Activated naive CD8-positive, alpha-beta T cell treated with anti-CD3 and anti-CD28 coated beads, Interleukin-2, amount 10 ng/mL, durations not matched to agents 7 days and 5 days (primary cell): Measurements from ENCODE around the gene PRSS12. TPM values are rescaled to one million over a fixed set of nuclear protein-coding genes. Genes with fewer than 3 reads are reported as not detected.

Source experiments
- ATAC-seq: fragments of 150-1000 bp; cut with Tn5 transposase; one replicate; pipeline ENCODE4 v1.10.0; 2021; ENCODE audit warnings: low read depth, moderate library complexity
- POLR2A ChIA-PET: fragments of 350-600 bp; sonication (Branson Sonifier 250); formaldehyde crosslinking; loops from one replicate; lab custom pipeline; 2021; ENCODE audit warnings: antibody characterized with exemption; lab: Charles Lee
- DNase-seq: peaks from one replicate; pipeline ENCODE4 v3.0.0; 2021
- H3K27ac Mint-ChIP-seq: one replicate; pipeline ENCODE4 v1.8.0; 2022; ENCODE audit warnings: mild to moderate bottlenecking, mixed read lengths
- H3K27me3 Mint-ChIP-seq: one replicate; pipeline ENCODE4 v1.8.0; 2022; ENCODE audit warnings: mild to moderate bottlenecking, moderate library complexity, mixed read lengths
- H3K36me3 Mint-ChIP-seq: one replicate; pipeline ENCODE4 v1.8.0; 2021; ENCODE audit warnings: mild to moderate bottlenecking, mixed read lengths
- H3K4me1 Mint-ChIP-seq: one replicate; pipeline ENCODE4 v1.8.0; 2021; ENCODE audit warnings: mixed read lengths
- H3K4me3 Mint-ChIP-seq: one replicate; pipeline ENCODE4 v1.8.0; 2022; ENCODE audit warnings: mild to moderate bottlenecking, moderate library complexity, mixed read lengths
- H3K9me3 Mint-ChIP-seq: one replicate; pipeline ENCODE4 v1.8.0; 2021; ENCODE audit warnings: mixed read lengths
- total RNA-seq, 2 experiments: library from RNA; stranded (reverse); gene quantifications; one replicate each; pipeline ENCODE4 v1.2.3, GENCODE V29; 2021

PRSS12 gene
- total RNA-seq, 2 experiments from 2014 or later, result not detected

DNA sequence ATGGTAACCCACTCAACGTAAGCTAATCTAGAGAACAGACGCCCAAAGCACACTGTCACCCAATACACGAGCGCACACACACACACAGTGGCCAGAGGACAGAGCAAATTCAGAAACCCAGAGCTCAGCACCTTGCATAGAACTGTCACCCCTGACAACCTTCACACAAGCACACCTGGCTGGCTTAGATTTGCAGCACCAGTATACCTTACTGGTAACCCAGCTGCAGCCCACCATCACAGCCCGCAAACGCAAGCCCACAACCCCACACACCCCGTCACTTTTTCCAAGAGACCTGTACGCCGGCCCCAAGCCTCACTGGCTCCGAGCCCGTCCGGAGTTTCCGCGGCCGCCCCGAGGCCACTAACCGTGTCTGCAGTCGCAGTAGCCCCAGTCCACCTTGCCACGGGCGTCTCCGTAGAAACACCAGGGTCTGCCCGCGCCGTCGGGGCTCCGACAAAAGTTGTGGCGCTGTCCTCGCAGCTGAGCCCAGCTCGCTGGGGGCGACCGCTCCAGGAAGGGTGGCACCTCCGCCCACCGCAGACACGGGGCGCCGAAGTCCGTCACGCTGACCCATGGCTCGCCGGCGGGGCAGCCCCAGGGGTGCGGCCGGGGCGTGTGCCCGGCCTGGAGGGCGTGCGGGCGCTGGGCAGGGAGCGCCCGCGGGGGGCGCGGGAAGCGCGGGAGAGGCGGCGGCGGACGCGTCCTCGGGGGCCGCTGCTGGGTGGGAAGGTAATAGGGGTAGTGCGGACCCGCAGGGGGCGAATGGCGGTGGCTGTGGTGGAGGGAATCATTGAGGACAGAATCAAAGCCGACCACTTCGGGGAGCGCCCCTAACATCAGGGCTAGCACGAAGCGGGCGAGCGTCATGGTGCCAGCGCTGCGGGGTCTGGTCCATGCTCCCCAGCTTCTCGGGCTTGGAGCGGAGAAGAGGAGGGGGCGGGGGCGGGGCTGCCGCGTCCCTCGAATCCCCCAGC, 664 bp downstream of the PRSS12 start:
- ATAC-seq, result peak; percentile 14
- H3K27ac Mint-ChIP-seq, result no peak overlapping the region

DNA sequence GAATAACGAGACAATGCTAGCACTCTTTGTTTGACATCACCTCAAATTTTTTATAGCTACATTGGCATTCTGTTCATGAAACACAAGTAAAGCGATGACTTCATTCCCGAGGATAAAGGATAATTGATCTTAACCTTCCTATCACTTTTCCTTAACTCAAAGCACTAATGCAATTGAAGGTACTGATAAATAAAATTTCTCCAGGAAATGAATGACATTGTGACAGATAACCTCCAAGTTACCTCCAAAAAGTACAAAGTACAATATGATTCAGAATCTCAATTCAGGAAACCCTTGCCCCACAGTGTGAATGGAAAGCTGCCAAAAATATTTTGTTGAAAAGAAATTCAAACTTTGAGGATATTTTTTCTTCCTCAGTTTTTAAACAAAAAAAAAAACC, 1.8 kb downstream of the PRSS12 start:
- Mint-ChIP-seq H3K27ac (no peak overlapping the region), H3K36me3 (peaks cover 1% of the 10 kb centered on the region), H3K4me1 (peaks cover 9% of the 10 kb centered on the region), H3K27me3 (peaks cover 69% of the 10 kb centered on the region), H3K9me3 (no peaks in the 10 kb centered on the region), H3K4me3 (no peak overlapping the region)
- POLR2A ChIA-PET, result no interaction called here
- DNase-seq (no peak), ATAC-seq (no peak)

More for the DNA sequence above, 664 bp downstream of the PRSS12 start:
- DNase-seq, result peak; percentile 30
- Mint-ChIP-seq H3K27me3 (peaks cover 71% of the 10 kb centered on the region), H3K4me3 (peak overlapping the region; percentile 70), H3K36me3 (peaks cover 1% of the 10 kb centered on the region), H3K9me3 (no peaks in the 10 kb centered on the region), H3K4me1 (peaks cover 9% of the 10 kb centered on the region)
- POLR2A ChIA-PET, result no interaction called here

- POLR2A ChIA-PET, result no interaction called here
- ATAC-seq (no peak), DNase-seq (no peak)
- Mint-ChIP-seq H3K27me3 (peaks cover 54% of the 10 kb centered on the region), H3K27ac (no peak overlapping the region), H3K36me3 (no peaks in the 10 kb centered on the region), H3K9me3 (no peaks in the 10 kb centered on the region), H3K4me1 (peaks cover 9% of the 10 kb centered on the region), H3K4me3 (no peak overlapping the region)
These were observed 3.9 kb downstream of the PRSS12 start for GRCh38 chr4:118348886-118349285.

- H3K4me1 Mint-ChIP-seq, result no peaks in the 10 kb centered on the region
- H3K27me3 Mint-ChIP-seq, result peaks cover 43% of the 10 kb centered on the region
- POLR2A ChIA-PET, result no interaction called here
- H3K9me3 Mint-ChIP-seq, result no peaks in the 10 kb centered on the region
- no peak overlapping the region for H3K4me3 Mint-ChIP-seq
- no peaks in the 10 kb centered on the region for H3K36me3 Mint-ChIP-seq
- H3K27ac Mint-ChIP-seq, result no peak overlapping the region
- DNase-seq (no peak), ATAC-seq (no peak)
These were observed 6.3 kb downstream of the PRSS12 start for GRCh38 chr4:118346495-118346894.

DNA sequence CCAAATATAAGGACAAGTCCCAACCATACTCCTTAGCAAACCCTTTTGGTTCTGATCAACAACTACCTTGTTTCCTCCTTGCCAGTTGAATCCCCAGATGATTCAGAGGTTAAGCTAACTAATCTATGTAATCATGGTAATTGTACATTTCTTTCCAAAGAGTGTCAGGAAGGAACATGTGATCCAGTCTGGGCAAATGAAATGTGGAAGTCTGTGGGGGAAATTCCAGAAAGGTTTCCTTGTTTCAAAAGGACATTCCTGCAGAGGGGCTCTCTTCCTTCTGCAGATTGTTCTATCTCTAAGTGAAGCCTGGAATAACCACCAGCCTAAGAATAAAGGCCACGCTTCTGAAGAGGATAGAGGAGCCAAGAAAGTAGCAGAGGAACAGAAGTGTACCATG, 7.0 kb downstream of the PRSS12 start:
- peaks cover 36% of the 10 kb centered on the region for H3K27me3 Mint-ChIP-seq
- no peaks in the 10 kb centered on the region for H3K4me1 Mint-ChIP-seq
- DNase-seq (no peak), ATAC-seq (no peak)
- no peak overlapping the region for H3K4me3 Mint-ChIP-seq
- POLR2A ChIA-PET, result no interaction called here
- no peak overlapping the region for H3K27ac Mint-ChIP-seq
- no peaks in the 10 kb centered on the region for H3K36me3 Mint-ChIP-seq
- H3K9me3 Mint-ChIP-seq, result no peaks in the 10 kb centered on the region

DNA sequence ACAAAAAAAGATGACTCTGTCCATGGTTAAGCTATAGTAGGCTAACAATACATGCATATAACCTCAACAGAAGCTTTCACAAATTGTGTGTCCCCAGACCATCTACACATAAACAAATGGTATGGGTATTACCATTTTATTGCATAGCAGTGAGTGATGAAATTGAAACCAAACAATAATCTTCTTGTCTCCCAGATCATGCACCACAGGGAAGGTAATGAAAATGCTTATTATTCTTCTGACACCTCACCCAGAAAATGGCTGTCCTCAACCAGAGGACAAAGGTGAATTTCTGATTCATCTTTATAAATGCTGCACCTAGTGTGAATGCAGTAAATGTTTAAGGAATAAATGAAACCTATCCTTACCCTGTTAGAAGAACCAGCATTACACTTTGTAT, 8.0 kb downstream of the PRSS12 start:
- H3K4me3 Mint-ChIP-seq, result no peak overlapping the region
- H3K9me3 Mint-ChIP-seq, result no peaks in the 10 kb centered on the region
- H3K27me3 Mint-ChIP-seq, result peaks cover 29% of the 10 kb centered on the region
- H3K4me1 Mint-ChIP-seq, result no peaks in the 10 kb centered on the region
- POLR2A ChIA-PET, result no interaction called here
- DNase-seq (no peak), ATAC-seq (no peak)
- no peaks in the 10 kb centered on the region for H3K36me3 Mint-ChIP-seq
- no peak overlapping the region for H3K27ac Mint-ChIP-seq

- Mint-ChIP-seq H3K27me3 (peaks cover 19% of the 10 kb centered on the region), H3K27ac (no peak overlapping the region), H3K4me3 (no peak overlapping the region), H3K4me1 (no peaks in the 10 kb centered on the region), H3K36me3 (no peaks in the 10 kb centered on the region), H3K9me3 (no peaks in the 10 kb centered on the region)
- ATAC-seq (no peak), DNase-seq (no peak)
- POLR2A ChIA-PET, result no interaction called here
These were observed 9.3 kb downstream of the PRSS12 start for GRCh38 chr4:118343501-118343900.

DNA sequence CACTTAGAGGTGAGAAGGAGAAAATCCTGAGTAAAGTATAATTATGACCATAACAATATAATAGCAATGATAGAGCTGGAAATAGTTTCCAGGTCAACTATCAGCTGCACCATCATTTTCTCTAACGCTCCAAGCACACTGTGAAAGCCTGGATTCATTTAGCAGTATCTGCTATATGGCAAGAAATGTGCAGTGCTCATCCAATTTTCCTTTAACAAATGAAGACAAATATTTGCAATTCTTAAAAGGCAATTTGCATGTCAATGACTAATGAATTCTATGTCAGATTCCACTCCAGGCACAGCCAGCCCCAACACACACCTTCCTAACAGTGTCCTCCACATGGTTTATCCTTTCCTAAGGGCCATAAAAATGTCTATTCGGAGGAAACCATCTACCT, 12.7 kb downstream of the PRSS12 start:
- peaks cover 8% of the 10 kb centered on the region for H3K27me3 Mint-ChIP-seq
- no peaks in the 10 kb centered on the region for H3K9me3 Mint-ChIP-seq
- DNase-seq (no peak), ATAC-seq (no peak)
- no peak overlapping the region for H3K27ac Mint-ChIP-seq
- POLR2A ChIA-PET, result no interaction called here
- no peak overlapping the region for H3K4me3 Mint-ChIP-seq
- no peaks in the 10 kb centered on the region for H3K36me3 Mint-ChIP-seq
- no peaks in the 10 kb centered on the region for H3K4me1 Mint-ChIP-seq

DNA sequence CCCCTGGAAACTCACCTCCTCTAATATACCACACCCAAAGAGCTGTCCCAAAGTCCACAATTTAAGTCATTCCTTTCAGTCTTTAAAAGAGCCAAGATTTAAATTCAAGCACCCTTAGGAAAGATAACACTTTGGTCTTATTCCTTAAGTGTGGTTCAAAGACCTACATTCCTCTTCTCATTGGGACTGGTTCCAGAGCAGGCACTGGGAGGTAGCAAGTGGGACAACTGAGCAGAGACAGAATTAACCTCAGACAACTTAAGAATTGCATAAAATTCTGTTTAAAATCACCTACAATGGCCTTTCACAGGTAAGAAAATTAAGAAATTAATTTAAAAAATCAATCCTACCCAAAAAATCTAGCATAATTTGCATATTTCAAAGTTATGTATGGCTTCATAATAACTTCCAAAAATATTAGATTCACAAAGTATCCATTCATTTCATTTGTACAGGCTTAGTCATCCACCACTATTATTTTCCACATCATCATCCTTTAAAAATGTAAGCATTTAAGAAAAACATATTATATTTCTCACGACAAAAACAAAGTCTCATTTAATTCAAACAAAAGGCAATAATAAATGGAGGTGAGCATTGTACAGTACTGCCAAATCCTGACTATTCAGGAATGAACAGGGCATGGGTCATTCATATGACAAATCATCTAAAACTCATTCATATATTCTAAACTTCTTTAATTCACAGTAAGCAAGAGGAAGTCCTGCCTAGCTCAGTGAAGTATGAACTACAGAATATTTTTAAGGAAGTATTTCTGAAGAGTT, 13.6 kb downstream of the PRSS12 start:
- ATAC-seq, result no peak
- no peaks in the 10 kb centered on the region for H3K36me3 Mint-ChIP-seq
- peaks cover 4% of the 10 kb centered on the region for H3K27me3 Mint-ChIP-seq
- no peaks in the 10 kb centered on the region for H3K4me1 Mint-ChIP-seq
- no peak overlapping the region for H3K27ac Mint-ChIP-seq
- H3K4me3 Mint-ChIP-seq, result no peak overlapping the region
- no peak for DNase-seq
- POLR2A ChIA-PET, result no interaction called here
- H3K9me3 Mint-ChIP-seq, result no peaks in the 10 kb centered on the region

DNA sequence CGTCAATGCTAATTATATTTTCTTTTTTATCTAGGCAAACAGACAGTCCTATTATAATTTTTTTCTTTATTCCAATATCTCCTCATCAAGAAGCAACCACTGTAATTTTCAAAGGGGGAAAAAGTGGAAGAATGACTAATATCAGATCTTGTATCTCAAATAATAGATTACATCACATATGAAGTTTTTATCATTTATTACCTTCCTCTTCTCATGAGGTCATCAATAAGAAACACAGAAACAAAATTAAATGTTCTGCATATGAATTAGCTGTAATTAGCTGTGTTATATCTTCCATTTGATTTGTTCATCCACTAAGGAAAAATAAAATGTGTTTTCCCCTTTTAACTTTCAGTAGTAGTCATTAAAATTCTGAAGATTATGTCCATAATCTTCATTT, 14.3 kb downstream of the PRSS12 start:
- DNase-seq, result no peak
- Mint-ChIP-seq H3K4me1 (no peaks in the 10 kb centered on the region), H3K9me3 (no peaks in the 10 kb centered on the region), H3K4me3 (no peak overlapping the region), H3K36me3 (no peaks in the 10 kb centered on the region), H3K27me3 (peaks cover 4% of the 10 kb centered on the region), H3K27ac (no peak overlapping the region)
- POLR2A ChIA-PET, result no interaction called here
- no peak for ATAC-seq

- no peak for ATAC-seq
- no peaks in the 10 kb centered on the region for H3K9me3 Mint-ChIP-seq
- POLR2A ChIA-PET, result no interaction called here
These were observed 14.8 kb downstream of the PRSS12 start for GRCh38 chr4:118337954-118338353.

GRCh38 chr4:118335774-118336173, 17.0 kb downstream of the PRSS12 start:
- Mint-ChIP-seq H3K9me3 (no peaks in the 10 kb centered on the region), H3K4me1 (no peaks in the 10 kb centered on the region), H3K27me3 (peaks cover 3% of the 10 kb centered on the region), H3K36me3 (no peaks in the 10 kb centered on the region), H3K27ac (no peak overlapping the region), H3K4me3 (no peak overlapping the region)
- no peak for DNase-seq
- no peak for ATAC-seq
- POLR2A ChIA-PET, result no interaction called here

More at GRCh38 chr4:118337954-118338353, 14.8 kb downstream of the PRSS12 start:
- no peak overlapping the region for H3K4me3 Mint-ChIP-seq
- peaks cover 3% of the 10 kb centered on the region for H3K27me3 Mint-ChIP-seq
- no peaks in the 10 kb centered on the region for H3K36me3 Mint-ChIP-seq
- no peak overlapping the region for H3K27ac Mint-ChIP-seq
- no peak for DNase-seq
- no peaks in the 10 kb centered on the region for H3K4me1 Mint-ChIP-seq

- H3K4me1 Mint-ChIP-seq, result no peaks in the 10 kb centered on the region
- DNase-seq (no peak), ATAC-seq (no peak)
- H3K27ac Mint-ChIP-seq, result no peak overlapping the region
- H3K4me3 Mint-ChIP-seq, result no peak overlapping the region
- H3K36me3 Mint-ChIP-seq, result no peaks in the 10 kb centered on the region
- POLR2A ChIA-PET, result no interaction called here
- peaks cover 3% of the 10 kb centered on the region for H3K27me3 Mint-ChIP-seq
- no peaks in the 10 kb centered on the region for H3K9me3 Mint-ChIP-seq
These were observed 17.5 kb downstream of the PRSS12 start for GRCh38 chr4:118335324-118335723.
